Ishikawa (cell line): ENCODE results near the gene TBC1D22A.

Experiments used
- CEBPB ChIP-seq: IDR thresholded peaks from 2 replicates; pipeline ENCODE4 v1.6.1; 2012
- CREB1 ChIP-seq: IDR thresholded peaks from 2 replicates; pipeline ENCODE4 v1.6.1; 2012; ENCODE audit warnings: low read depth
- EGR1 ChIP-seq: IDR thresholded peaks from 2 replicates; pipeline ENCODE4 v1.6.1; 2012
- EP300 ChIP-seq: IDR thresholded peaks from 2 replicates; pipeline ENCODE4 v1.6.1; 2012; ENCODE audit warnings: borderline replicate concordance
- FOXM1 ChIP-seq: IDR thresholded peaks from 2 replicates; pipeline ENCODE4 v1.6.1; 2012; ENCODE audit warnings: low read depth, borderline replicate concordance
- MAX ChIP-seq: IDR thresholded peaks from 2 replicates; pipeline ENCODE4 v1.6.1; 2012
- NFIC ChIP-seq: IDR thresholded peaks from 2 replicates; pipeline ENCODE4 v1.6.1; 2012
- RAD21 ChIP-seq: IDR thresholded peaks from 2 replicates; pipeline ENCODE4 v1.6.1; 2012; ENCODE audit warnings: low read depth
- REST ChIP-seq: IDR thresholded peaks from 2 replicates; pipeline ENCODE4 v1.6.1; 2012; ENCODE audit warnings: low read depth, mild to moderate bottlenecking
- TAF1 ChIP-seq: IDR thresholded peaks from 2 replicates; pipeline ENCODE4 v1.6.1; 2012; ENCODE audit warnings: low read depth, mild to moderate bottlenecking
- TCF12 ChIP-seq: IDR thresholded peaks from 2 replicates; pipeline ENCODE4 v1.6.1; 2012; ENCODE audit warnings: low read depth
- TEAD4 ChIP-seq: IDR thresholded peaks from 2 replicates; pipeline ENCODE4 v1.6.1; 2012
- USF1 ChIP-seq: IDR thresholded peaks from 2 replicates; pipeline ENCODE4 v1.6.1; 2012
- YY1 ChIP-seq: IDR thresholded peaks from 2 replicates; pipeline ENCODE4 v1.6.1; 2012; ENCODE audit warnings: low read depth
- ZBTB7A ChIP-seq: IDR thresholded peaks from 2 replicates; pipeline ENCODE4 v1.6.1; 2012; ENCODE audit warnings: low read depth

Gene TBC1D22A

GRCh38 chr22:47034905-47035419 lies 272.5 kb downstream of the TBC1D22A start:
- TF ChIP-seq TAF1 (no peak), CEBPB (no peak), YY1 (no peak), USF1 (no peak), ZBTB7A (no peak), MAX (no peak), TEAD4 (no peak), REST (no peak), EGR1 (no peak), TCF12 (no peak), CREB1 (no peak), NFIC (no peak)

GRCh38 chr22:47035425-47035881 lies 273.0 kb downstream of the TBC1D22A start:
- TF ChIP-seq NFIC (no peak), RAD21 (no peak), TEAD4 (no peak), ZBTB7A (no peak), TCF12 (no peak), TAF1 (no peak), USF1 (no peak), EGR1 (no peak), MAX (no peak)

GRCh38 chr22:47036352-47036751 lies 273.9 kb downstream of the TBC1D22A start:
- TF ChIP-seq CEBPB (no peak), TCF12 (no peak), TAF1 (no peak), MAX (no peak), ZBTB7A (no peak), FOXM1 (no peak), NFIC (no peak)

GRCh38 chr22:47036936-47037485 lies 274.6 kb downstream of the TBC1D22A start:
- TF ChIP-seq CEBPB (no peak), TAF1 (no peak), NFIC (no peak), MAX (no peak), USF1 (no peak), FOXM1 (no peak), ZBTB7A (no peak), EGR1 (no peak), EP300 (no peak), YY1 (no peak), TCF12 (no peak), RAD21 (no peak), REST (no peak), TEAD4 (no peak), CREB1 (no peak)

- TF ChIP-seq ZBTB7A (no peak), USF1 (no peak), CREB1 (no peak), TEAD4 (no peak), TAF1 (no peak), EGR1 (no peak), REST (no peak), TCF12 (no peak), EP300 (no peak), MAX (no peak), FOXM1 (no peak), RAD21 (no peak), CEBPB (no peak), NFIC (no peak), YY1 (no peak)
Measured at GRCh38 chr22:47038206-47038835, 275.9 kb downstream of the TBC1D22A start.
